C4-2B (cell line): ENCODE results near the gene DTWD1.
"Not testable (repeated sequence)": the region's sequence is repeated elsewhere in the genome, so short reads cannot be mapped to it uniquely, and the experiment has no call there.

Experiments used
- ZFX ChIP-seq: fragments of 450-650 bp; IDR thresholded peaks from 2 replicates; pipeline ENCODE4 v1.6.1; 2017
- TF ChIP-seq, protein P1 (sequence below): fragments of 450-650 bp; conservative IDR thresholded peaks from 2 replicates; pipeline ENCODE4 v1.5.1; 2017; ENCODE audit warnings: mild to moderate bottlenecking

DNA sequence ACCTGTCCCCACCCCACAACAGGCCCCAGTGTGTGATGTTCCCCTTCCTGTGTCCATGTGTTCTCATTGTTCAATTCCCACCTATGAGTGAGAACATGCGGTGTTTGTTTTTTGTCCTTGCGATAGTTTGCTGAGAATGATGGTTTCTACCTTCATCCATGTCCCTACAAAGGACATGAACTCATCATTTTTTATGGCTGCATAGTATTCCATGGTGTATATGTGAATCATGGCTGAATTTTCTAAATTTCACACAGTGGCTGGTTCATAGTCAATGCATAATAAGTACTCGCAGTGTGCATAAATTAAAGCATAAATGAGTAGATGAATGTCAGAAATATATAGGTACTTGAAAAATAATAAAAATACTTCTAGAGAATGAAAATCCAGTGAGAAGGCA lies 8.6 kb upstream of the DTWD1 start:
- TF ChIP-seq, protein P1, sequence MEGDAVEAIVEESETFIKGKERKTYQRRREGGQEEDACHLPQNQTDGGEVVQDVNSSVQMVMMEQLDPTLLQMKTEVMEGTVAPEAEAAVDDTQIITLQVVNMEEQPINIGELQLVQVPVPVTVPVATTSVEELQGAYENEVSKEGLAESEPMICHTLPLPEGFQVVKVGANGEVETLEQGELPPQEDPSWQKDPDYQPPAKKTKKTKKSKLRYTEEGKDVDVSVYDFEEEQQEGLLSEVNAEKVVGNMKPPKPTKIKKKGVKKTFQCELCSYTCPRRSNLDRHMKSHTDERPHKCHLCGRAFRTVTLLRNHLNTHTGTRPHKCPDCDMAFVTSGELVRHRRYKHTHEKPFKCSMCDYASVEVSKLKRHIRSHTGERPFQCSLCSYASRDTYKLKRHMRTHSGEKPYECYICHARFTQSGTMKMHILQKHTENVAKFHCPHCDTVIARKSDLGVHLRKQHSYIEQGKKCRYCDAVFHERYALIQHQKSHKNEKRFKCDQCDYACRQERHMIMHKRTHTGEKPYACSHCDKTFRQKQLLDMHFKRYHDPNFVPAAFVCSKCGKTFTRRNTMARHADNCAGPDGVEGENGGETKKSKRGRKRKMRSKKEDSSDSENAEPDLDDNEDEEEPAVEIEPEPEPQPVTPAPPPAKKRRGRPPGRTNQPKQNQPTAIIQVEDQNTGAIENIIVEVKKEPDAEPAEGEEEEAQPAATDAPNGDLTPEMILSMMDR: not testable (repeated sequence)
- not testable (repeated sequence) for TF ChIP-seq ZFX
